Stomach (tissue), 9 donors: Measurements from ENCODE around the gene BCAM. TPM values are rescaled to one million over a fixed set of nuclear protein-coding genes. Genes with fewer than 3 reads are reported as not detected.

Experiments
- DNase-seq, 2 donors: peaks; one replicate each; pipeline versions ENCODE4 v3.0.0 to v3.0.0-alpha.2; 2013 to 2019
- H3K27ac ChIP-seq, 5 donors: fragments of 200-600 bp in 4 of 5; sonication (generic) in 4 of 5; one replicate each; pipeline ENCODE4 v1.5.1; 2013 to 2019; ENCODE audit warnings: mild to moderate bottlenecking in 1 of 5, moderate library complexity in 1 of 5
- H3K27me3 ChIP-seq, 3 donors: fragments of 200-600 bp; sonication (generic); one replicate each; pipeline ENCODE4 v1.5.1; 2017 to 2019; ENCODE audit warnings: mixed run types in 1 of 3
- H3K36me3 ChIP-seq, 4 donors: fragments of 200-600 bp; sonication (generic); 1 replicate in 3 of 4; 2 replicates in 1 of 4; pipeline ENCODE4 v1.5.1; 2016 to 2019
- H3K4me1 ChIP-seq, 4 donors: fragments of 200-600 bp; sonication (generic); one replicate each; pipeline ENCODE4 v1.5.1; 2016 to 2019
- H3K4me3 ChIP-seq, 4 donors: fragments of 200-600 bp; sonication (generic) in 3 of 4; one replicate each; pipeline ENCODE4 v1.5.1; 2016 to 2019; ENCODE audit warnings: mild to moderate bottlenecking in 1 of 4
- H3K9me3 ChIP-seq, 4 donors: fragments of 200-600 bp; sonication (generic); one replicate each; pipeline ENCODE4 v1.5.1; 2016 to 2019
- EP300 ChIP-seq: sonication (generic); formaldehyde crosslinking; IDR thresholded peaks from one replicate; pipeline ENCODE4 v1.6.1; 2017; ENCODE audit warnings: antibody characterized with exemption
- WGBS, 5 donors: extraction: QIAGEN DNeasy Blood & Tissue Kit in 3 of 5; methylation state at CpG; one replicate each; pipeline versions ENCODE4 v1.1.5 to v1.1.7; 2013 to 2018; 5-methylcytosine and 5-hydroxymethylcytosine counted together
- intact Hi-C: fragments of 100-400 bp; cut with DNase I; formaldehyde crosslinking; loops from one replicate; pipeline ENCODE4 v1.15.1; 2023; ENCODE audit warnings: low total_unique reads
- polyA plus RNA-seq, 3 donors: library from polyadenylated mRNA; stranded (reverse); fragments of 200-250 nt; gene quantifications; one replicate each; pipeline ENCODE4 v1.2.3, GENCODE V29; 2013
- small RNA-seq, 4 donors: library from RNA; depleted of rRNA; stranded (forward); fragments of <200 nt; gene quantifications; one replicate each; pipeline ENCODE3, GENCODE V24; 2016
- total RNA-seq, 5 donors: library from RNA; depleted of rRNA; stranded (reverse); fragments of >200 nt; gene quantifications; one replicate each; pipeline versions ENCODE4 v1.1.0 to v1.2.3, GENCODE V29; 2014 to 2016
- donor health status: healthy with polysubstance abuse.
- donor health status: Bipolar disorder and iron deficiency.
- donor health status: healthy.

The BCAM gene
- total and polyA plus RNA-seq, 8 donors, result 7.3 to 265 (median 36.5) TPM

DNA sequence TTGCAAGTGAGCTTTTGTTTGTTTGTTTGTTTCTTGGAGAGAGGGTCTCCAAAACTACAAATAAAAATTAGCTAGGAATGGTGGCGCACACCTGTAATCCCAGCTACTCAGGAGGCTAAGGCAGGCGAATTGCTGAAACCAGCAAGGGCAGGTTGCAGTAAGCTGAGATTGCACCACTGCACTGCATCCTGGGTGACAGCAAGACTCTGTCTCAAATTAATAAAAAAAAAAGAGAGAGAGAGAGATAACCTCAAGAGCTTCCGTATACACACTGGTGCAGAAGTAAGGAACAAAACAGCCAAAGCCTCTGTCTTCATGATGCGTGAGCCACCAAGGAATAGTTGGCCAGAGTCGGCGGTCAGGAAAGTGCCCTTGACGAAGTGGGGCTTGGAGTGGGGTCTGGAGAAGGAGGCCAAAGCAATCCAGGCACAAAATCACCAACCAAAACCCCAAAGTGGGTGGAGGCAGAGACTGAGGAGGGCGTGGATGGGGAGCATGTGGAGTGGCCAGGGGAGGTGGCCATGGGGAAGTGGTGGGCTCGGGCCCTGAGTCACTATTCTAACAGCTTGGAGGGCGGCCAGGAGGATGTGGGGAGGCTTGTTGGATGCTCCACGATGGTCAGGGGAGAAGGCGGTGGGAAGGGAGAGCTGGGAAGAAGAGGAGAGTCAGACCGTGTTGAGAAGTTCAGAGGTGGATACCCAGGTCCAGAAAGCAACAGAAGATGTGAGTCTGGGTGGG lies 61.0 kb downstream of the BCAM start:
- Histone ChIP-seq H3K9me3 (no peaks in the 10 kb centered on the region), H3K4me1 (peaks cover 0 to 44% (median 6%) of the 10 kb centered on the region in 4 donors), H3K4me3 (no peak overlapping the region), H3K27me3 (no peaks in the 10 kb centered on the region), H3K36me3 (peaks cover 37 to 86% (median 83%) of the 10 kb centered on the region in 4 donors), H3K27ac (peak overlapping the region in 4 of 5 donors; percentile 33 to 64 (median 52))
- intact Hi-C loops, result no loop called here
- no peak for TF ChIP-seq EP300
- 65 to 71% (median 66%) methylated on average over 13 of the region's 13 CpGs for WGBS, 5 donors
- no peak for DNase-seq

Small RNA genes within 50 kb of the gene (small RNA-seq; reads per million reads assigned to genes)
- gene RF00156, result 0 reads per million in 4 donors

Other genes starting within 250 kb of the BCAM start
- under 1 TPM in 1 of 5 donors, not detected in 4; 0.73 TPM for gene IGSF23, start 195.5 kb upstream of the BCAM start, total RNA-seq
- not detected for gene IGSF23, start 195.5 kb upstream of the BCAM start, polyA plus RNA-seq
- 10 to 100 TPM; 33.2 to 80.8 (median 39.1) TPM for gene PVR, start 165.2 kb upstream of the BCAM start, total RNA-seq
- gene PVR, start 165.2 kb upstream of the BCAM start, polyA plus RNA-seq, result 10 to 100 TPM in 1 of 3 donors, 1 to 10 TPM in 2; 4.9 to 15.8 (median 10.0) TPM
- 10 to 100 TPM in 1 of 5 donors, 1 to 10 TPM in 3, under 1 TPM in 1; 0.58 to 17.0 (median 2.9) TPM for gene CEACAM19, start 137.6 kb upstream of the BCAM start, total RNA-seq
- gene CEACAM19, start 137.6 kb upstream of the BCAM start, polyA plus RNA-seq, result 1 to 10 TPM; 2.0 to 6.4 (median 2.3) TPM
- gene CEACAM16, start 110.0 kb upstream of the BCAM start, total RNA-seq, result not detected
- not detected for gene CEACAM16, start 110.0 kb upstream of the BCAM start, polyA plus RNA-seq
- 100 to 1,000 TPM in 3 of 5 donors, 10 to 100 TPM in 1, 1 to 10 TPM in 1; 4.4 to 322 (median 139) TPM for gene BCL3, start 60.4 kb upstream of the BCAM start, total RNA-seq
- 10 to 100 TPM; 53.5 to 94.1 (median 65.5) TPM for gene BCL3, start 60.4 kb upstream of the BCAM start, polyA plus RNA-seq
- gene CBLC, start 31.2 kb upstream of the BCAM start, total RNA-seq, result 100 to 1,000 TPM in 1 of 5 donors, 10 to 100 TPM in 4; 13.2 to 178 (median 57.2) TPM
- 10 to 100 TPM; 23.3 to 50.9 (median 27.4) TPM for gene CBLC, start 31.2 kb upstream of the BCAM start, polyA plus RNA-seq
- 100 to 1,000 TPM in 3 of 5 donors, 10 to 100 TPM in 1, 1 to 10 TPM in 1; 1.8 to 160 (median 101) TPM for gene NECTIN2, start 37.2 kb downstream of the BCAM start, total RNA-seq
- gene NECTIN2, start 37.2 kb downstream of the BCAM start, polyA plus RNA-seq, result 10 to 100 TPM; 44.0 to 90.6 (median 47.2) TPM
- 100 to 1,000 TPM in 1 of 5 donors, 10 to 100 TPM in 3, 1 to 10 TPM in 1; 7.1 to 100 (median 24.6) TPM for gene TOMM40, start 82.2 kb downstream of the BCAM start, total RNA-seq
- gene TOMM40, start 82.2 kb downstream of the BCAM start, polyA plus RNA-seq, result 10 to 100 TPM; 22.5 to 46.8 (median 31.5) TPM
- 100 to 1,000 TPM in 3 of 5 donors, 10 to 100 TPM in 2; 13.4 to 485 (median 235) TPM for gene APOE, start 96.7 kb downstream of the BCAM start, total RNA-seq
- 100 to 1,000 TPM in 1 of 3 donors, 10 to 100 TPM in 2; 35.1 to 166 (median 72.2) TPM for gene APOE, start 96.7 kb downstream of the BCAM start, polyA plus RNA-seq
- gene APOC1, start 105.5 kb downstream of the BCAM start, total RNA-seq, result 10 to 100 TPM in 1 of 5 donors, 1 to 10 TPM in 2, not detected in 2; 5.4 to 70.6 (median 5.7) TPM
- gene APOC1, start 105.5 kb downstream of the BCAM start, polyA plus RNA-seq, result 10 to 100 TPM; 13.3 to 68.3 (median 21.9) TPM
- gene APOC4, start 133.1 kb downstream of the BCAM start, total RNA-seq, result not detected
- under 1 TPM in 1 of 3 donors, not detected in 2; 0.33 TPM for gene APOC4, start 133.1 kb downstream of the BCAM start, polyA plus RNA-seq
- 10 to 100 TPM in 1 of 5 donors, not detected in 4; 16.8 TPM for gene APOC2, start 136.9 kb downstream of the BCAM start, total RNA-seq
- gene APOC2, start 136.9 kb downstream of the BCAM start, polyA plus RNA-seq, result 1 to 10 TPM in 1 of 3 donors, under 1 TPM in 1, not detected in 1; 0.75 to 2.5 TPM
- 100 to 1,000 TPM in 2 of 5 donors, 10 to 100 TPM in 3; 39.3 to 152 (median 86.6) TPM for gene CLPTM1, start 146.3 kb downstream of the BCAM start, total RNA-seq
- gene CLPTM1, start 146.3 kb downstream of the BCAM start, polyA plus RNA-seq, result 10 to 100 TPM; 43.4 to 73.3 (median 60.1) TPM
- 10 to 100 TPM in 2 of 5 donors, 1 to 10 TPM in 2, not detected in 1; 3.2 to 33.5 (median 10.2) TPM for gene RELB, start 192.4 kb downstream of the BCAM start, total RNA-seq
- 10 to 100 TPM in 2 of 3 donors, 1 to 10 TPM in 1; 9.8 to 27.0 (median 14.9) TPM for gene RELB, start 192.4 kb downstream of the BCAM start, polyA plus RNA-seq
- 100 to 1,000 TPM in 3 of 5 donors, 10 to 100 TPM in 2; 27.0 to 491 (median 274) TPM for gene CLASRP, start 229.9 kb downstream of the BCAM start, total RNA-seq
- 100 to 1,000 TPM in 1 of 3 donors, 10 to 100 TPM in 2; 47.7 to 131 (median 86.6) TPM for gene CLASRP, start 229.9 kb downstream of the BCAM start, polyA plus RNA-seq